Central memory CD8-positive, alpha-beta T cell (primary cell): ENCODE results near the gene DCUN1D4.

Experiments used
- ATAC-seq: fragments of 150-1000 bp; cut with Tn5 transposase; replicated peaks from 2 replicates; pipeline ENCODE4 v1.10.0; 2022; ENCODE audit warnings: mild to moderate bottlenecking, moderate FRiP score, moderate number of reproducible peaks; ENCODE audit not compliant: poor library complexity, severe bottlenecking; ENCODE audit errors: extremely low read depth
- DNase-seq, 2 donors: peaks; one replicate each; pipeline ENCODE4 v3.0.0; 2021; ENCODE audit warnings: low spot score in 2 of 2
- H3K27ac Mint-ChIP-seq: one replicate; pipeline ENCODE4 v1.8.0; 2022; ENCODE audit warnings: low read depth, mild to moderate bottlenecking, moderate library complexity, mixed read lengths
- H3K27me3 Mint-ChIP-seq: one replicate; pipeline ENCODE4 v1.8.0; 2022; ENCODE audit warnings: mixed read lengths
- H3K36me3 Mint-ChIP-seq: one replicate; pipeline ENCODE4 v1.8.0; 2022; ENCODE audit warnings: mild to moderate bottlenecking, moderate library complexity, mixed read lengths; ENCODE audit not compliant: insufficient read depth
- H3K4me1 Mint-ChIP-seq: one replicate; pipeline ENCODE4 v1.8.0; 2022; ENCODE audit warnings: mixed read lengths
- H3K4me3 Mint-ChIP-seq: one replicate; pipeline ENCODE4 v1.8.0; 2022; ENCODE audit warnings: mild to moderate bottlenecking, moderate library complexity, mixed read lengths
- H3K9me3 Mint-ChIP-seq: one replicate; pipeline ENCODE4 v1.8.0; 2022; ENCODE audit warnings: mixed read lengths

The DCUN1D4 gene

DNA sequence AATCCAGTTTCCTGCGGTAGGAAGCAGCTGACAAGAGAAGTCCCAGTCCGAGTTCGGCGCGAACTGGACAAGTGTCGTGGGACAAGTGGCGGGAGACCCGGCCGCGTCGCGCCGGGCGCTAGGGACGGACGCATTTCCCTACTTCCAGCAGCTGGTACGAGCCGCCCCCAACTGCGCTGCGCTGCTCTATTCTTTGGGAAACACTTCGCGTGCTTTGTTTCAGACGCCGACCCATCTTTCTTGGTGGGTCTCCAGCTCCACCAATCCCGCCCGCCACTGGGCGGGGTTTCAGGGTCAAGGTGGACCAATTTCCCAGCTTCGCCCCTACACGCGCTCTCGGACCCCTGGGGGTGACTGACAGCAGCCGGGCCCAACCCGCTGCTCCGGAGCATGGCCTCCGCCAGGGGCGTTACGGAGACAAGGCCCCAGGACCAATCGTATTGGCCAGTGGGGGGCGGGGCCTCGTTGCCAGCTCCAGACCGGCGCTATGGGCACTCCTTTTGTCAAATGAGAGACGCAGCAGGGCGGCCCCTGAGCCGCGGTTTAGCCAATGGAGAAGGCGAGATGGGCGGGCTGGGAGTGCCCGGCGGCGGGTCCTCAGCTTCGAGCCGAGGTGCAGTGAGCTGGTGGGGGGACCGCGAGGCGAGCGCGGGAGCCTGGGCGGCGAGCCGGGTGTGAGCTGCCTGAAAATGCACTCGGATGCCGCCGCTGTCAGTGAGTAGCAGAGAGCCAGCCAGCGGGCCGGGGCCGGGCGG is at the start of gene DCUN1D4:
TSS of gene DCUN1D4 (plus strand) at position 600 of the 755 bp plus-strand sequence. CDS start at position 690, 90 bp downstream.
- Mint-ChIP-seq H3K27me3 (no peaks in the 10 kb centered on the region), H3K36me3 (peaks cover 6% of the 10 kb centered on the region), H3K9me3 (no peaks in the 10 kb centered on the region), H3K4me1 (peaks cover 17% of the 10 kb centered on the region), H3K4me3 (peak within 1 kb of the TSS; percentile 98), H3K27ac (peak within 1 kb of the TSS; percentile 98)
- DNase-seq, result peak; percentile 93 to 94
- peak; percentile 83 for ATAC-seq

DNA sequence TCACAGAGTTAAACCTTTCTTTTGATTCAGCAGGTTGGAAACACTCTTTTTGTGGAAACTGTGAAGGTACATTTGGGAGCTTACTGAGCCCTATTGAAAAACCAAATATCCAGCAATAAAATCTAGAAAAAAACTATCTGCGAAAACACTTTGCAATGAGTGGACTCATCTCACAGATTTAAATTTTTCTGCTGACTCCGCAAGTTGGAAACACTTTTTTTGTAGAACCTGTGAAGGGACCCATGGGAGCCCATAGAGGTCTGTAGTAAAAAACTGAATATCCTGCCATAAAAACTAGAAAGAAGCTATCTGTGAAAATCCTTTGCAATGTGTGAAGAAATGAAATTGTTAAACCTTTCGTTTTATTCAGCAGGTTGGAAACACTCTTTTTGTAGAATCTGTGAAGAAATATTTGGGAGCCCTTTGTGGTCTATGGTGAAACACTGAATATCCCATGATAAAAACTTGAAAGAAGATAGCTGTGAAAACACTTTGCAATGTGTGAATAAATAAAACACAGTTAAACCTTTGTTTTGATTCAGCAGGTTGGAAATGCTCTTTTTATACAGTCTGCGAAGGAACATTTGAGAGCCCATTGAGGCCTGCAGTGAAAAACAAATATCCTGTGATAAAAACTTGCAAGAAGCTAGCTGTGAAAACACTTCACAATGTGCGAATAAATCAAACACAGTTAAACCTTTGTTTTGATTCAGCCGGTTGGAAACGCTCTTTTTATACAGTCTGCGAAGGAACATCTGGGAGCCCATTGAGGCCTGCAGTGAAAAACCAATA is 22.3 kb upstream of the DCUN1D4 start:
- Mint-ChIP-seq H3K4me3 (no peak overlapping the region), H3K9me3 (peaks cover 12% of the 10 kb centered on the region), H3K27ac (no peak overlapping the region), H3K4me1 (no peaks in the 10 kb centered on the region), H3K36me3 (peaks cover 2% of the 10 kb centered on the region), H3K27me3 (no peaks in the 10 kb centered on the region)
- ATAC-seq (no peak), DNase-seq (no peak)

DNA sequence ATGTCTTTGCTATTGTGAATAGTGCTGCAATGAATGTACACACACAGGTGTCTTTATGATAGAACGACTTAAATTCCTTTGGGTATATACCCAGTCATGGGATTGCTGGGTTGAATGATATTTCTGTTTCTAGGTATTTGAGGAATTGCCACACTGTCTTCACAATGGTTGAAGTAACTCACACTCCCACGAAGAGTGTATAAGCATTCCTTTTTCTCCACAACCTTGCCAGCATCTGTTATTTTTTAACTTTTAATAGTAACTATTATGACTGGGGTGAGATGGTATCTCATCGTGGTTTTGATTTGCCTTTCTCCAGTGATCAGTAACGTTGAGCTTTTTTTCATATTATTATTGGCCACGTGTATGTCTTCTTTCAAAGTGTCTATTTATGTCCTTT is 17.6 kb upstream of the DCUN1D4 start:
- DNase-seq (no peak), ATAC-seq (no peak)
- Mint-ChIP-seq H3K36me3 (no peaks in the 10 kb centered on the region), H3K4me3 (no peak overlapping the region), H3K4me1 (no peaks in the 10 kb centered on the region), H3K27me3 (peaks cover 27% of the 10 kb centered on the region), H3K27ac (no peak overlapping the region), H3K9me3 (no peaks in the 10 kb centered on the region)

DNA sequence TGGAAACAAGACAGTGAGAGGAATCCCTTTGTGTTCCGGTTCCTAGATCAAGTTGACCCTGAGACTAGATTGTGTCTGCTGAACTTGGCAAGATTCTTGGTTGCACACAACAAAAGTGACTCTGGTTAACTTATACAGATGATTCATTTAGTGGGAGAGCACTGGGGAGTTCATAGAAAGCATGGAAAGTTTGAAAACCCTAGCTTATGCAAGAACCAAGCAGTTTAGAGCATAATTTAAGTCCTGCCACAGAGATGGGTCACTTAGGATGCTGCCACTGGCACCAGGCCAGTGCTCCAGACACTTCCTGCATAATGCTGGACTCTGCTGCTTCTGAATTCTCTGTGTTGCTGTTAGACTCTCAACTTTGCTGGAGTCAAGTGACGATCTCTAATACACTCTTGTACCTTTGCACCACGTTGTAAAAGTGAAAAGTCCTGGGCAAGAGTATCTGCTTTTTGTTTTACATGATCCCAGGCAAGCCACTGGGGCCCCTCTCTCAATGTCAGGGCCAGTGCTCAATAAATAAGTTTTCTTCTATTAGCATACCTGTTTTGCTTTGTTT is 12.7 kb upstream of the DCUN1D4 start:
- Mint-ChIP-seq H3K27ac (no peak overlapping the region), H3K27me3 (peaks cover 31% of the 10 kb centered on the region), H3K9me3 (no peaks in the 10 kb centered on the region), H3K4me3 (no peak overlapping the region), H3K4me1 (no peaks in the 10 kb centered on the region), H3K36me3 (no peaks in the 10 kb centered on the region)
- no peak for DNase-seq
- no peak for ATAC-seq

DNA sequence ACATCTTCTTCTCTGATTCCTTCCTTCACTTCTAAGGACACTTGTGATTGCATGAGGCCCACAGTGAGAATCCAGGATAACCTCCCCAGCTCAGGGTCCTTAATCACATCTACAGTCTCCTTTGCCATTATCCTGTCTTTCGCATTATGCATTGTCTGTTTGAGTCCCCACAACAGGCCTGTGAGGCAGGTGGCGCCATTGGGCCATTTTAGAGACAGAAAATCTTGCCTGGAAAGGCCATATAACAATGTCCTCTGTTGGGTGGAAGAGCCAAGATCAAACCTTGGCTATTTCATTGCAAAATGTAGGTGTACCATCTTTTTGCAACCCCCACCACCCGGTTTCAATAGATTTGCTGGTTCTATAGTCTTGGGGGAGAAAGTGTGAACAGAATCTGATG is 11.8 kb upstream of the DCUN1D4 start:
- H3K9me3 Mint-ChIP-seq, result no peaks in the 10 kb centered on the region
- peaks cover 38% of the 10 kb centered on the region for H3K27me3 Mint-ChIP-seq
- ATAC-seq (no peak), DNase-seq (peak; percentile 35 to 51)
- no peaks in the 10 kb centered on the region for H3K4me1 Mint-ChIP-seq
- H3K36me3 Mint-ChIP-seq, result no peaks in the 10 kb centered on the region
- no peak overlapping the region for H3K4me3 Mint-ChIP-seq
- no peak overlapping the region for H3K27ac Mint-ChIP-seq

DNA sequence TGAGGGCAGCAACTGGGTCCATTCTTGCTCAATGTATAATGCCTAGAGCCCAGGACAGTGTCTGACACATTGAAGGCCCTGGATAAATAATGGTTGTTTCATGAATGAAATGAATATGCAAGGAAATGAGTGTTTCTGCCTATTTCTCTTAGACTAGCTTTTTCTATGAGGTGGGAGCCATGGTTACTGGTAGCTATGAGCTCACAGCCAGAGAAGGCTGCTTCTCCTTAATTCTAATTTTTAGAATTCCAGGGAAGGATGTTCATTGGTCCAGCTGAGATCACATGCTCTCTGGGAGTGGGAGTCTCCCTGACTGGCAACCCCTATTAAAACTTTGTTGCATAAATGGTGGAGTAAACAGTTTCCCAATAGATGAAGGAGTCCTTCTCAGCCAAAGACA is 9.7 kb upstream of the DCUN1D4 start:
- no peak overlapping the region for H3K4me3 Mint-ChIP-seq
- H3K9me3 Mint-ChIP-seq, result no peaks in the 10 kb centered on the region
- DNase-seq (no peak), ATAC-seq (no peak)
- H3K4me1 Mint-ChIP-seq, result no peaks in the 10 kb centered on the region
- H3K27ac Mint-ChIP-seq, result no peak overlapping the region
- H3K27me3 Mint-ChIP-seq, result peaks cover 32% of the 10 kb centered on the region
- no peaks in the 10 kb centered on the region for H3K36me3 Mint-ChIP-seq

DNA sequence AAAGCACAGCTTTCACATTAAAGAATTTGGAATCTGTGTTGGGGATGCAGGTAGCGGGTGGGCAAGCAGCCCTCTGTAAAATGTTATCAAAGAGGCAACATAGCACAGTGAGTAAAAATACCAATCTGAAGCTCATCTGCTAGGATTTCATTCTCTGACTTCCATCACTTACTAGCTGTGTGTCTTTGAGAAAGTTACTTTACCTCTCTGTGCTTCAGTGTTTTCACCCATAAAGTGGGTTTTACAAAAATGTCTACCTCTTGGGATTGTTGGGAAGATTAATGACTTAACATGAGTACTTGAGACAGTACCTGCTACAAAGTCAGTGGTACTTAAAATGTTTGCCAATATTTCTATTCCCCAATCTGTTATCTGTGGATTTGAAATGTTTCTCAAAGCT is 7.9 kb upstream of the DCUN1D4 start:
- no peak for DNase-seq
- H3K4me1 Mint-ChIP-seq, result no peaks in the 10 kb centered on the region
- H3K4me3 Mint-ChIP-seq, result no peak overlapping the region
- H3K27ac Mint-ChIP-seq, result no peak overlapping the region
- no peak for ATAC-seq
- H3K36me3 Mint-ChIP-seq, result no peaks in the 10 kb centered on the region
- H3K27me3 Mint-ChIP-seq, result peaks cover 13% of the 10 kb centered on the region
- no peaks in the 10 kb centered on the region for H3K9me3 Mint-ChIP-seq

DNA sequence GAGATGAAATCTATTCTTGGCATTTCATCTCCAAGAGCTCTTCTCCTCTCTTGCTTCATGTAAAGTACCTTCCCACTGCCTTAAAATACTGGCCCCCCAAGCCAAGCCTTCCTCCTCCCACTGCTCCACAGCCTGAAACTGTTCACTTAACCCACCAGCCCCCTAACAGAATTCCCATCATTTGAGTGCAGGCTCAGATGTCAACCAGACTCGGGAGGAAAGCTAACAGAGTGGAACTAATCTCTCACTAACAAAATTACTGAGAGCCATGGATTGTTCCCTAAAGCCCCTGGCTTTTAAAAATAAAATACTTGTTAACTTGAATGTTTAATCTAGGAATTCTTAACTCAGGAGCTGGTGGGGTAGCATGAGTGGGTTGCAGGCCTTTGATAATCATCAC is 7.1 kb upstream of the DCUN1D4 start:
- Mint-ChIP-seq H3K27me3 (peaks cover 10% of the 10 kb centered on the region), H3K9me3 (no peaks in the 10 kb centered on the region), H3K36me3 (no peaks in the 10 kb centered on the region), H3K4me1 (no peaks in the 10 kb centered on the region), H3K27ac (no peak overlapping the region), H3K4me3 (no peak overlapping the region)
- DNase-seq, result no peak
- no peak for ATAC-seq

DNA sequence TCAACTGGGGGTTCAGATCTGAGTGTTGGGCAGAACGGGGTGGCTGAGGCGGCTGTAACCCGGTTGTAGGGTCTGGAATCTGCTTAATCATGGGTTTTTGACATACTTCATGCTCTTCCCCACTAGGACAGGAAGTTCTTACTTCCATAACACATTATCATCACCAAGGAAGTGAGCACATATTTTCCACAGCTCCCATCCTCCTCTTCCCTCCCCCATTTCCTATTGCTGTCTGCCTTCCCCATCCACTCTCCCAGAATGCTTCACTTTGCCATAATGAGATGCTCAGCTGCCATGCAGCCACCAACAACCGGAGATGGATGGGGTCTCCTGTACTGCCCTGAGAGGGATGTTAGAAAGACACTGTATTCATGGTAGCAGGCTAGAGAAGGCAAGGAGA is 6.4 kb upstream of the DCUN1D4 start:
- Mint-ChIP-seq H3K27ac (no peak overlapping the region), H3K9me3 (no peaks in the 10 kb centered on the region), H3K4me3 (no peak overlapping the region)

DNA sequence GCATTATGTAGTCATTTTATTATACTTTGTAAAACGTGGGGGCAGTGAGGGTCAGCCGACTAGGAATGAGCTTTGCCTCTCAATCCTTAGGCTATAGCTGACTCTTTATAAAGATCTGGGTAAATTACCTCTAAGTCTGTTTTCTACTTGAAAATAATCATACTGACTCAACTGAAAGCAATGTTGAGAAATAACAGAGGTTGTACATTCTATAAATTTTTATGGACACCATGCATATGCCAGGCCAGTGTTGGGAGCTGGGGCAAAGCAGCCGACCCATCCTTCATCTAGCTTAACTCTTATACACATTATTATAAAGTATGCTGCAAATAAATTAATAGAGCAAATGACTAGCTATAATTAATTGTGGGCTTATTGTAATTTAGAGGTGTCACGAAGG is 2.2 kb upstream of the DCUN1D4 start:
- peaks cover 1% of the 10 kb centered on the region for H3K27me3 Mint-ChIP-seq
- H3K4me3 Mint-ChIP-seq, result no peak overlapping the region
- peaks cover 6% of the 10 kb centered on the region for H3K36me3 Mint-ChIP-seq
- peaks cover 12% of the 10 kb centered on the region for H3K4me1 Mint-ChIP-seq
- ATAC-seq (no peak), DNase-seq (no peak)
- no peaks in the 10 kb centered on the region for H3K9me3 Mint-ChIP-seq
- no peak overlapping the region for H3K27ac Mint-ChIP-seq

More for the DNA sequence above, 6.4 kb upstream of the DCUN1D4 start:
- ATAC-seq (no peak), DNase-seq (no peak)
- Mint-ChIP-seq H3K36me3 (no peaks in the 10 kb centered on the region), H3K4me1 (no peaks in the 10 kb centered on the region), H3K27me3 (peaks cover 10% of the 10 kb centered on the region)

DNA sequence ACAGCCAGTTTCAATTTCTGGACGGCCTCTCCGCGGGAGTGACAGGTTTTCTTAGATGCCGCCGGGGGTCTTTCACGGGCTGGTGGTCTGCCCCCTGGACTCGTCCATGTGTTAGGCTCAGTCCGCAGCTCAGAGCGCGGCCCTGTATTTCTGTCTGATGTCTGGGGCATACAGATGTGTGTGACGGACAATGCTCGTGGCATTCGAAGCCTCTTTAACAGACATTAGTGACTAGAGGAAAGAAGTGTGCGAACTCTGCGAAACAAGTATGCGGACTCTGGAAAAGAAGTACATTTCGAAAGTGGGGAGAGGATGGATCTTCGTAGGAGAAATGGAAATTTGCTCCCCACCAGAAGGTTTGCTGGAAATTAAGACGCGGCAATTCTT is 793 bp upstream of the DCUN1D4 start:
- peaks cover 6% of the 10 kb centered on the region for H3K36me3 Mint-ChIP-seq
- ATAC-seq (no peak), DNase-seq (no peak)
- no peaks in the 10 kb centered on the region for H3K27me3 Mint-ChIP-seq
- H3K27ac Mint-ChIP-seq, result peak overlapping the region; percentile 98
- no peaks in the 10 kb centered on the region for H3K9me3 Mint-ChIP-seq
- H3K4me3 Mint-ChIP-seq, result peak overlapping the region; percentile 98
- peaks cover 12% of the 10 kb centered on the region for H3K4me1 Mint-ChIP-seq

DNA sequence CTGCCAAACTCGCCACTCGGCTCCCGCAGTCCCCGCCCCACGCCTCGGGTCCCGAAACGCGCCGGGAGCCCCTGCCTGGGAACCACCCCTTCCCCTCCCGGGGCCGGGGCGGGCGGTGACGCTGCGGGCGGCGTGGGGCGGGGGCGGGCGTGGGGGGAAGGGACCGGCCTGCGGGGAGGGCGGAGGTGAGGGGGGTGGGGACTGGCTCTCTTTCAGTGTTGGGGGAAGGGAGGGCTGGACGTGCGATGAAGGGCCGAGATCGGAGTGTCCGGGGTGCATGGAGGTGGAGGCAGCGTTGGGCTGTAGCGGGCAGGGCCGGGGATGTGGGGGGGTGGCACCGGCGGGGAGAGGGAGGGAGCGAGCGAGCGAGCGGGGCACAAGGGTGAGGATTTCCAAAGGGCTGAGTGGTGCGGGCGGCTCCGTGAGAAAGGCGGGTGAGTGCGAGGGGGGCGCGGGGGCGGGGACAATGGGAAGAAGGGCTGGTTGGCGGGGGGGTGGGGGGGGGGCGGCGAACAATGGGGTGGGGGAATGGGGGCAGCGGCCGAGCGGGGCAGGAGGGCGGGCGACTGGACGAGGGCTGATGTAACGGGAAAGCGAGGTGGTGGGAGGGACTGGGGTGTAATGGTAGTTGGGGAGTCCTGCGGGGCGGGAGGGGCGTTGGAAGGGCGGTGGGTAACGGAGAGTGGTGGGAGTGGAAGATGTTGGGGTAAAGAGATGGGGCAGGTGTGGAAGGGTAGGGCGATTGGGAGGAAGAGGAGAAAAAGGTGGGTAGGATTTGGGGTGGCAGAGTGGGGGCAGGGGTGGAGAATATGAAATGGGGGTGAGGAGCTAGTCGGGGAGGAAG is 578 bp downstream of the DCUN1D4 start:
- Mint-ChIP-seq H3K36me3 (peaks cover 6% of the 10 kb centered on the region), H3K4me1 (peaks cover 22% of the 10 kb centered on the region), H3K27ac (peak overlapping the region; percentile 98), H3K9me3 (no peaks in the 10 kb centered on the region), H3K4me3 (peak overlapping the region; percentile 98), H3K27me3 (no peaks in the 10 kb centered on the region)
- DNase-seq, result no peak
- ATAC-seq, result peak; percentile 31
